ENCODE data around the gene GARIN5A. TPM values are rescaled to one million over a fixed set of nuclear protein-coding genes. Genes with fewer than 3 reads are reported as not detected.
A peak's percentile ranks its signal among the peaks of the same experiment; 100 is the strongest.

GARIN5A gene
- total and polyA plus RNA-seq, 7 donors: 0.36 to 7.1 (median 1.6) TPM; not detected in 2

GRCh38 chr19:50495020-50495531, 18.4 kb upstream of the GARIN5A start:
- no peak for DNase-seq
- WGBS, 2 donors: 92 to 93% methylated on average over 5 of the region's 5 CpGs

GRCh38 chr19:50494186-50495019, 17.8 kb upstream of the GARIN5A start:
- peak; percentile 26 for DNase-seq
- no peak overlapping the region for H3K27ac ChIP-seq
- no peaks in the 10 kb centered on the region for H3K9me3 ChIP-seq
- 70 to 77% methylated on average over 7 of the region's 7 CpGs for WGBS, 2 donors
- peaks cover 5 to 25% (median 18%) of the 10 kb centered on the region in 3 donors for H3K27me3 ChIP-seq
- intact Hi-C loops (cut with DNase I): no loop called here
- peaks cover 0 to 4% (median 0%) of the 10 kb centered on the region in 4 donors for H3K36me3 ChIP-seq
- H3K4me1 ChIP-seq: no peaks in the 10 kb centered on the region
- H3K4me3 ChIP-seq: no peak overlapping the region
- no peak for TF ChIP-seq EP300 (IDR thresholded peaks at IDR 0.05)
- no peak for TF ChIP-seq POLR2A (IDR thresholded peaks at IDR 0.05)
- no peak for TF ChIP-seq POLR2AphosphoS5 (IDR thresholded peaks at IDR 0.05)

More at GRCh38 chr19:50495020-50495531, 18.4 kb upstream of the GARIN5A start:
- no peak overlapping the region for H3K27ac ChIP-seq
- H3K4me1 ChIP-seq: no peaks in the 10 kb centered on the region
- H3K9me3 ChIP-seq: no peaks in the 10 kb centered on the region
- H3K4me3 ChIP-seq: no peak overlapping the region
- intact Hi-C loops (cut with DNase I): no loop called here
- TF ChIP-seq POLR2AphosphoS5 (IDR thresholded peaks at IDR 0.05) (no peak), CTCF (IDR thresholded peaks at IDR 0.05) (no peak), POLR2A (IDR thresholded peaks at IDR 0.05) (no peak), EP300 (IDR thresholded peaks at IDR 0.05) (no peak)
- H3K36me3 ChIP-seq: peaks cover 0 to 4% (median 0%) of the 10 kb centered on the region in 4 donors
- H3K27me3 ChIP-seq: peaks cover 5 to 18% (median 12%) of the 10 kb centered on the region in 3 donors

GRCh38 chr19:50493171-50493570, 16.5 kb upstream of the GARIN5A start:
- Histone ChIP-seq H3K9me3 (no peaks in the 10 kb centered on the region), H3K27ac (no peak overlapping the region), H3K4me1 (no peaks in the 10 kb centered on the region), H3K4me3 (no peak overlapping the region), H3K36me3 (peaks cover 0 to 4% (median 0%) of the 10 kb centered on the region in 4 donors), H3K27me3 (peaks cover 5 to 37% (median 27%) of the 10 kb centered on the region in 3 donors)
- 78 to 88% methylated on average over 8 of the region's 8 CpGs for WGBS, 2 donors
- intact Hi-C loops (cut with DNase I): no loop called here
- peak; percentile 28 for DNase-seq
- TF ChIP-seq POLR2A (IDR thresholded peaks at IDR 0.05): no peak
- TF ChIP-seq CTCF (IDR thresholded peaks at IDR 0.05): no peak
- TF ChIP-seq EP300 (IDR thresholded peaks at IDR 0.05): no peak
- no peak for TF ChIP-seq POLR2AphosphoS5 (IDR thresholded peaks at IDR 0.05)

- TF ChIP-seq CTCF (IDR thresholded peaks at IDR 0.05) (no peak), POLR2AphosphoS5 (IDR thresholded peaks at IDR 0.05) (no peak), EP300 (IDR thresholded peaks at IDR 0.05) (no peak), POLR2A (IDR thresholded peaks at IDR 0.05) (no peak)
- Histone ChIP-seq H3K36me3 (peaks cover 0 to 4% (median 0%) of the 10 kb centered on the region in 4 donors), H3K27ac (no peak overlapping the region), H3K4me3 (no peak overlapping the region), H3K27me3 (peaks cover 7 to 43% (median 31%) of the 10 kb centered on the region in 3 donors), H3K4me1 (no peaks in the 10 kb centered on the region), H3K9me3 (no peaks in the 10 kb centered on the region)
- 19% methylated on average over 11 of the region's 12 CpGs for WGBS, 2 donors
- peak; percentile 45 for DNase-seq
- intact Hi-C loops (cut with DNase I): no loop called here
Measured at GRCh38 chr19:50492303-50493052, 15.8 kb upstream of the GARIN5A start.

Measured in sigmoid colon (tissue), 7 donors.